ENCODE results near the gene TARS2.

Gene TARS2

DNA sequence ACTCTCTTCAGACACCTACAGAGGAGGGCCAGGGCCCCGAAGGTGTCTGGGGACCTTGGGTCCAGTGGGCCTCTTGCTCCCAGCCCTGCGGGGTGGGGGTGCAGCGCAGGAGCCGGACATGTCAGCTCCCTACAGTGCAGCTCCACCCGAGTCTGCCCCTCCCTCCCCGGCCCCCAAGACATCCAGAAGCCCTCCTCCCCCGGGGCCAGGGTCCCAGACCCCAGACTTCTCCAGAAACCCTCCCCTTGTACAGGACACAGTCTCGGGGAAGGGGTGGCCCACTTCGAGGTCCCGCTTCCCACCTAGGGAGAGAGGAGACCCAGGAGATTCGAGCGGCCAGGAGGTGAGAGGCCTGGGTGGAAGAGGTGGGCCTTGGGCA, 65.7 kb downstream of the TARS2 start:
- Histone ChIP-seq H3F3A (ENCODE audit: insufficient read depth) (no peaks in the 10 kb centered on the region), H4K20me1 (ENCODE audit: low read depth, low read length) (no peaks in the 10 kb centered on the region), H3K27ac (ENCODE audit: low read depth, low read length) (no peak overlapping the region), H3K4me3 (ENCODE audit: insufficient read depth, low read length, poor library complexity, severe bottlenecking) (no peak overlapping the region), H3K9ac (ENCODE audit: low read length) (no peak overlapping the region), H3K79me2 (ENCODE audit: insufficient read depth, low read length) (no peaks in the 10 kb centered on the region), H3K9me2 (replicated peaks; ENCODE audit: insufficient read depth, low read length) (no peaks in the 10 kb centered on the region), H3K9me3 (ENCODE audit: insufficient read depth, low read length) (no peaks in the 10 kb centered on the region), H3K4me2 (ENCODE audit: low read depth, low read length, poor library complexity, severe bottlenecking) (no peak overlapping the region), H3K36me3 (ENCODE audit: low read length) (no peaks in the 10 kb centered on the region), H3K27me3 (ENCODE audit: low read length) (no peaks in the 10 kb centered on the region), H2AFZ (ENCODE audit: low read depth, low read length, severe bottlenecking) (no peak overlapping the region)
- TF ChIP-seq, protein P1, sequence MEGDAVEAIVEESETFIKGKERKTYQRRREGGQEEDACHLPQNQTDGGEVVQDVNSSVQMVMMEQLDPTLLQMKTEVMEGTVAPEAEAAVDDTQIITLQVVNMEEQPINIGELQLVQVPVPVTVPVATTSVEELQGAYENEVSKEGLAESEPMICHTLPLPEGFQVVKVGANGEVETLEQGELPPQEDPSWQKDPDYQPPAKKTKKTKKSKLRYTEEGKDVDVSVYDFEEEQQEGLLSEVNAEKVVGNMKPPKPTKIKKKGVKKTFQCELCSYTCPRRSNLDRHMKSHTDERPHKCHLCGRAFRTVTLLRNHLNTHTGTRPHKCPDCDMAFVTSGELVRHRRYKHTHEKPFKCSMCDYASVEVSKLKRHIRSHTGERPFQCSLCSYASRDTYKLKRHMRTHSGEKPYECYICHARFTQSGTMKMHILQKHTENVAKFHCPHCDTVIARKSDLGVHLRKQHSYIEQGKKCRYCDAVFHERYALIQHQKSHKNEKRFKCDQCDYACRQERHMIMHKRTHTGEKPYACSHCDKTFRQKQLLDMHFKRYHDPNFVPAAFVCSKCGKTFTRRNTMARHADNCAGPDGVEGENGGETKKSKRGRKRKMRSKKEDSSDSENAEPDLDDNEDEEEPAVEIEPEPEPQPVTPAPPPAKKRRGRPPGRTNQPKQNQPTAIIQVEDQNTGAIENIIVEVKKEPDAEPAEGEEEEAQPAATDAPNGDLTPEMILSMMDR (IDR thresholded peaks at IDR 0.05; ENCODE audit: insufficient read depth, low read length, poor library complexity, severe bottlenecking), result no peak
- TF ChIP-seq EZH2phosphoT487 (conservative IDR thresholded peaks at IDR 0.05; ENCODE audit: low read length), result no peak

- Histone ChIP-seq H4K20me1 (ENCODE audit: low read depth, low read length) (no peaks in the 10 kb centered on the region), H3K79me2 (ENCODE audit: insufficient read depth, low read length) (no peaks in the 10 kb centered on the region), H3K27ac (ENCODE audit: low read depth, low read length) (no peak overlapping the region), H3K9me3 (ENCODE audit: insufficient read depth, low read length) (no peaks in the 10 kb centered on the region), H3K27me3 (ENCODE audit: low read length) (no peaks in the 10 kb centered on the region), H3K9ac (ENCODE audit: low read length) (no peak overlapping the region), H3K36me3 (ENCODE audit: low read length) (no peaks in the 10 kb centered on the region), H3K4me3 (ENCODE audit: insufficient read depth, low read length, poor library complexity, severe bottlenecking) (no peak overlapping the region), H2AFZ (ENCODE audit: low read depth, low read length, severe bottlenecking) (no peak overlapping the region), H3F3A (ENCODE audit: insufficient read depth) (no peaks in the 10 kb centered on the region), H3K9me2 (replicated peaks; ENCODE audit: insufficient read depth, low read length) (no peaks in the 10 kb centered on the region), H3K4me2 (ENCODE audit: low read depth, low read length, poor library complexity, severe bottlenecking) (no peak overlapping the region)
- TF ChIP-seq EZH2phosphoT487 (conservative IDR thresholded peaks at IDR 0.05; ENCODE audit: low read length), result no peak
- TF ChIP-seq, protein P1 (IDR thresholded peaks at IDR 0.05; ENCODE audit: insufficient read depth, low read length, poor library complexity, severe bottlenecking), result no peak
Measured at GRCh38 chr1:150553392-150554085, 66.3 kb downstream of the TARS2 start.

GRCh38 chr1:150554086-150554452, 66.8 kb downstream of the TARS2 start:
- TF ChIP-seq, protein P1 (IDR thresholded peaks at IDR 0.05; ENCODE audit: insufficient read depth, low read length, poor library complexity, severe bottlenecking), result no peak
- TF ChIP-seq EZH2phosphoT487 (conservative IDR thresholded peaks at IDR 0.05; ENCODE audit: low read length), result no peak
- no peaks in the 10 kb centered on the region for H3K36me3 ChIP-seq (ENCODE audit: low read length)
- no peaks in the 10 kb centered on the region for H3F3A ChIP-seq (ENCODE audit: insufficient read depth)
- no peaks in the 10 kb centered on the region for H3K27me3 ChIP-seq (ENCODE audit: low read length)
- no peak overlapping the region for H3K4me2 ChIP-seq (ENCODE audit: low read depth, low read length, poor library complexity, severe bottlenecking)
- no peaks in the 10 kb centered on the region for H3K79me2 ChIP-seq (ENCODE audit: insufficient read depth, low read length)
- no peak overlapping the region for H3K4me3 ChIP-seq (ENCODE audit: insufficient read depth, low read length, poor library complexity, severe bottlenecking)
- H3K9me2 ChIP-seq (replicated peaks; ENCODE audit: insufficient read depth, low read length), result no peaks in the 10 kb centered on the region
- H3K9ac ChIP-seq (ENCODE audit: low read length), result no peak overlapping the region
- no peak overlapping the region for H3K27ac ChIP-seq (ENCODE audit: low read depth, low read length)
- H3K9me3 ChIP-seq (ENCODE audit: insufficient read depth, low read length), result no peaks in the 10 kb centered on the region
- no peaks in the 10 kb centered on the region for H4K20me1 ChIP-seq (ENCODE audit: low read depth, low read length)
- no peak overlapping the region for H2AFZ ChIP-seq (ENCODE audit: low read depth, low read length, severe bottlenecking)

Data from SU-DHL-6 (cell line).